Stimulated activated CD4-positive, alpha-beta T cell treated with anti-CD3 and anti-CD28 coated beads, Interleukin-12 subunit alpha, Interleukin-12 subunit beta, amount 100 ng/mL, for 24 hours (primary cell): ENCODE data around the gene NUP37.
"Not testable (repeated sequence)": the region's sequence is repeated elsewhere in the genome, so short reads cannot be mapped to it uniquely, and the experiment has no call there.

ENCODE experiments used
- DNase-seq, 2 experiments: peaks; one replicate each; pipeline ENCODE4 v3.0.0-alpha.2; 2020; ENCODE audit warnings: low read depth in 2 of 2

Gene NUP37

GRCh38 chr12:102089228-102089835 lies 30.6 kb downstream of the NUP37 start:
- DNase-seq = not testable (repeated sequence)

- DNase-seq = no peak
Observed at GRCh38 chr12:102080842-102081241, 39.1 kb downstream of the NUP37 start.

GRCh38 chr12:102072092-102072491 lies 47.8 kb downstream of the NUP37 start:
- DNase-seq = not testable (repeated sequence)

DNA sequence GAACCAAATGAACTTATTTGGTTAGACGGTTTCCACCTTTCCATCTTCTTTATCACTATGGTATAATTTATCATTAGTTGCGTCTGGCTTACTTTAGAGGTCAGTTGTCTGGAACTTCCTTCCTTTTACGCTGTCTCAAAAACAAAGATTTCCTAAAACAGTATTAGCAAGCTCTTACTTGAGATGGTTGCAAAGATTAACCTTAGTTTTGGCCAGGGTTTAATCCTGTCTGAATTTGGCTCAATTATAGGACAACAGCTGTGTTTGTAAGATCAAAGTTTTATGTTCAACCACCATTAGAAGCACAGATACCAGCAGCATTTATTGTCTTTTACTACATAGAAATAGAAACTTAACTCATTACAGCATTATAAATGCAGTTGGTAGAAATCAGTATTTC lies 50.2 kb downstream of the NUP37 start:
- no peak for DNase-seq

- DNase-seq = no peak
Observed at GRCh38 chr12:102067574-102068258, 52.2 kb downstream of the NUP37 start.

DNA sequence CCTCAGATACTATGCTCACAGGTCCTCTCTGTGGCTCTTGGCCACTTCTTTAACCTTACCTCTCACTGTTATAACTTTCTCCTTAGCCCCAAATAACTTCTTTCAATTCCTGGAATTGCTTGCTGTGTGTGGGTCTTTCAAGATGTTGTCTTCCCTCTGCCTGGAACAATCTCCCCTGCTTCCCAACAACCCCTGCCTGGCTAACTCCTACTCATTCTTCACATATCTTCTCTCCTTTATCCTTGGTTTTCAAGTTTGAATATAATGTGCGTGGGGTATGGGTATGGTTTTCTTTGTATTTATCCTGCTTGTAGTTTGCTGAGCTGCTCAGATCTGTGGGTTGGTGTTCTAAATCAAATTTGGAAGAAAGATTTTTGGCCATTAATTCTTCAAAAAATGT lies 55.4 kb downstream of the NUP37 start:
- DNase-seq = no peak

DNA sequence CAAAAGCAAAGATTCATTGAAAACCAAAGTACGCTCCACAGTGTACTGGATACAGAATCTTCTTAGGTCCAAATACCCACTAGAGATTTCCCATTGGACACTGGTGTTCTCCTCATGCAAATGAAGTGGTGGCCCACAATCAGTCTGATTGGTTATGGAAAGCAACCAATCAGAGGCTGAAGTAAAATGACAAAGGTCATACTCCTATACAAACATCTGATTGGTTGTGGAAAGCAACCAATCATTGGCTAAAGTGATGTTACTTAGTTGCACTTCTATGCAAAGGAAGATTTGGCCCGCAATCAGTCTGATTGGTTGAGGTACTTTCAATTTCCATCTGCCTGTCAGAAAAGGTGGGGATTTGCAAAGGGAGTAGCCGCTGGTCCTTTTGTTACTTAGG lies 56.8 kb downstream of the NUP37 start:
- DNase-seq = no peak

DNA sequence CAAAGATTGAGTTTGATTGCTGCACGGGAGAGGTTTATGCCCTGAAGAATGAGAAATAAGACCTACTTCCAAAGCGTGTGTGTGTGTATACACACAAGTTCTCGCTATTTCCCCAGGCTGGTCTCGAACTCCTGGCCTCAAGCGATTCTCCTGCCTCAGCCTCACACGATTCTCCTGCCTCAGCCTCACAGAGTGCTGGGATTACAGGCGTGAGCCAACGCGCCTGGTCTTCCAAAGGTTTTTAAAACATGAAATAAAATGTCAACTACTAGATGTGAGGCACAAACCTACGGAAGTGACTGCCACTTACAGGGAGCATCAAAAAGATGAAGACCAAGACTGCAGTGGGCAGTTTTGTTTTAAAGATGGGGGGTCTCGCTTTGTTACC lies 57.5 kb downstream of the NUP37 start:
- no peak for DNase-seq

DNA sequence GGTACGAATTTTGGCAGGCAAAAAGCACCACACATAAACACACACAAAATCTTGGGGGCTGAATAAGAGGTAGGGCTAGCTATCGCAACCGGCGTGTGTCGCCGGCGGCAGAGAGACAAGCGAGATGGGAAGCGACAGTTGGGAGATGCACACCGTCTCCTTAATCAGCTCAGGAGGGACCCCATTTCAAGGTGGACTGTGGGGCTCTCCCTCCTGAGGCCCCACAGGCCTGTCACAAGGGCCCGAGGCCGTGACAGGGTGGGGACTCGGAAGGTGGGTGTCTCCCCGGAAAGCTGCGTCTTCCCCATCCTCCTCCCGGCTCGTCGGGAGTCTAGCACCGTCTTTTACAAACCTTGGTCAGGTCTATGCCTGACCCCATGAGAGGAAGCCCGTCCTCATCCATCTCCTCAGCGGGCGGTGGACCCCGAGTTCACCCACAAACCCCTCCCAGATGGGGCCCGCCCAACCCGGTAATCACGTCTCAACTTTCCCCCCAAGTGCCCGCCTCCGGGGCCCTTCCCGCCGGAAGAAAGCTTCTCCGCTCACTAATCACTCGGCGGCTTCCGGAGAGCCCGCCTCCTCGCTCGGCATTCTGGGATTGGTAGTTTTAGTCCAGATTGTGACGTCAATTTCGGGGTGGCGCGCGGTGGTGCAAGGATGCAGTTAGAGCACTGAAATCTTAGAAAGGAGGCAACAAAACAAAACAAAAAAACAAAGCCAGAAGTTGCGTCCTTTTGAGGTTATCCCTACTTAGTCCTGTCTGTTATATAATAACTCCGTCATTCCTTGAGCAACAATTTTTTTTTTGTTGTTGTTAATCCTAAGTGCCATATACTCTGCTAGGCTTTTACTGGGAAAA lies 58.1 kb downstream of the NUP37 start, which contains the start of gene WASHC3:
Gene WASHC3, minus strand, starts transcription at position 432 of the 859 bp plus-strand sequence. Its CDS starts 29 bp downstream, at position 403.
- peak; percentile 89 to 94 for DNase-seq

- DNase-seq = no peak
Observed at GRCh38 chr12:102061096-102061559, 58.8 kb downstream of the NUP37 start.

GRCh38 chr12:102059343-102059742 lies 60.6 kb downstream of the NUP37 start:
- no peak for DNase-seq

DNA sequence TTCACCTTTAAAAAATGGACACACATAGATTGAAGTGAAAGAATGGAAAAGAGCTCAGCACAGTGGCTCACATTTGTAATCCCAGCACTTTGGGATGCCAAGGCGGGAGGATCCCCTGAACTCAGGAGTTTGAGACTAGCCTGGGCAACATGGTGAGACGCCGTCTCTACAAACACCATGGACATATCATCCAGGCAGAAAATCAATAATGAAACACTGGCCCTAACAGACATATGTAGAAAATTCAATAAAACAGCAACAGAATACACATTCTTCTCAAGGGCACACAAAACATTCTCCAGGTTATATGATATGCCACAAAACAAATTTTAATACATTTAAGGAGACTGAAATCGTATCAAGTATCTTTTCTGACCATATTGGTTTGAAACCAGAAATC lies 65.6 kb downstream of the NUP37 start:
- DNase-seq = no peak

DNA sequence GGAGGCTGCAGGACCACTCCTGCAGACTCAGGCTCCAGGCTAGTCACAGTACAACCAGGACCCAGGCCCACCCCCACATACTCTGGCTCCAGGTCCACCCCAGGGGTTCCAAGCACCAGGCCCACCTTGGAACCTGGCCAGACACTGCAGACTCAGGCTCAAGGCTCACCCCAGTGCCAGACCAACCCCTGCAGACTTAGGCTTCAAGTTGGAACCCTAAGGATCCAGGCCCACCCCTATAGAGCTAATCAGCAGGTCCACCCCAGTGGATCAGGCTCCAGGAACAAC lies 66.9 kb downstream of the NUP37 start:
- DNase-seq = no peak

DNA sequence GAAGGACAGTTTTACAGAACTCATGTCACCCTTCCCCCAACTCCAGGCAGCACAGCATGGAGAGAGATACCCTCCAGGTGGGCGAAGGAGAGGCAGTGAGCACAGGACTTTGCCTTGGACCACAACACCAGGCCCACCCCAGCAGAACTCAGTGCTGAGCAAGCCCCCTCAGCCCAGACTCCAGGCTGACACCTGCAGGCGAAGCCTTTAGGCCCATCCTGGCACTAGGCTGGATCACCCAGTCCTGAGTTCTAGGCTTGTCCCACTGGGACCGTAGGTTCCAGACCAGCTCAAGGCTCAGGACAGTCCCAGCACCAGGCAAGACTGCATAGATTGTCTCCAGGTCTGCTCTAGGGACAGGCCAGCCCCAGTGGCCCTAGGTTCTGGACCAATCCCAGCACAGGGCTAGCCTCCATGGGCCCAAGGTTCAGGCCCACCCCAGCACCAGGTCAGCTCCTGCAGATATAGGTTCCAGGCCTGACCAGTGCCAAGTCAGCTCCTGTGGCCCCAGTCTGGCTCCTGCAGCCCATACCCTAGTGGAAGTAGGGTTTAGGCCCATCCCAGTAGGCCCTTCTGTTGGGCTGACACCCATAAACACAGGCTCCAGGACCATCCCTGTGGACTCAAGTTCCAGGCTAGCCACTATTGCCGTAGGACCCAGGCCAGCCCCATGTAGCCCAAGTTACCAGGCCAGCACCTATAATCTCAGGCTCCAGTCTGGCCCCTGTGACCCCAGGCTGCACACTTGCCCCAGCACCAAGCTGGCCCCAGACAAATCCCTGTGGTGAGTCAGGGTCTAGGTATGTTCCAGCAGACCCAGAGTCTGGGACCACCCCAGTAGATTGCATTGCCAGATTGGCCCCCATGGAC lies 67.5 kb downstream of the NUP37 start:
- no peak for DNase-seq

- DNase-seq = no peak
Observed at GRCh38 chr12:102051431-102051965, 68.4 kb downstream of the NUP37 start.

- DNase-seq = no peak
Observed at GRCh38 chr12:102050660-102051430, 69.1 kb downstream of the NUP37 start.

DNA sequence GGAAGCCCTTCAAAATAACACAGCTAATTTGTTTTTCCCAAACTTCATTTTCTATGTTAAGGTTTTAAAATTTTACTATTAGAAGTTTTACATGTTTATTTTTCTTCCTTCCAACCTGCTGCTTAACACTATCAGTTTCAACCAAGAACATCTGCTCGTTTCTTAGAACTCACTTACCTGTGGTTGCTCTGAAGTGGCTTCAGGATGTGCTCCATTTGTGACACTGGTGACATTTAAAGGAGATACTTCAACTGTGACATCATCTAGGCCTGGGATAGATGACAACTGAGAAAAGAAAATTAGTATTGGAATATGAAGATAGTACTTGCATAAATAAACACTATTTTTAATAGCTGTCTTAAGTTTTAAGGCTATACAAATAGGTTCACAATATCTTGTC lies 76.0 kb downstream of the NUP37 start:
- no peak for DNase-seq

GRCh38 chr12:102033991-102034745 lies 85.7 kb downstream of the NUP37 start:
- DNase-seq = no peak

- no peak for DNase-seq
Observed at GRCh38 chr12:102031852-102032251, 88.1 kb downstream of the NUP37 start.

- no peak for DNase-seq
Observed at GRCh38 chr12:102029141-102029540, 90.8 kb downstream of the NUP37 start.
